ENCODE measurements around the gene CLHC1.

DNA sequence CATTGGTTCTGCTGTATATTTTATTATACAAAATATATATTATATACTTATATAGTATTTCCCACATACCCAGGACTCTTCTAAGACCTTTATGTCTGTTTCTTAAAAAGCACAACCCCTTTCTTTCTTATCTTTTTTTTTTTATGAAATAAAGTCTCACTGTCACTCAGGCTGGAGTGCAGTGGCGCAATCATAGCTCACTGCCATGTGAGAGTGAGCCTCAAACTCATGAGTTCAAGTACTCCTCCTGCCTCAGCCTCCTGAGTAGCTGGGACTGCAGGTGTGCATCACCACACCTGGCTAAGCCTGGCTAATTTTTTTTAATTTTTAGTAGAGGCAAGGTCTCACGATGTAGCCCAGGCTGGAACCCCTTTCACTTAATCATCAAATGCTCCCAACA, 72.3 kb downstream of the CLHC1 start:
- TF ChIP-seq CTCF (IDR thresholded peaks at IDR 0.05): no peak
- no peak for TF ChIP-seq POLR2A (IDR thresholded peaks at IDR 0.05)
